ENCODE measurements around the gene DNAJC30. TPM values are rescaled to one million over a fixed set of nuclear protein-coding genes. Genes with fewer than 3 reads are reported as not detected.

DNAJC30 gene
- total RNA-seq, 4 donors from 2014 or later, result 3.4 to 6.1 (median 4.1) TPM

- TF ChIP-seq POLR2A (IDR thresholded peaks at IDR 0.05), result no peak
- TF ChIP-seq, protein P1, sequence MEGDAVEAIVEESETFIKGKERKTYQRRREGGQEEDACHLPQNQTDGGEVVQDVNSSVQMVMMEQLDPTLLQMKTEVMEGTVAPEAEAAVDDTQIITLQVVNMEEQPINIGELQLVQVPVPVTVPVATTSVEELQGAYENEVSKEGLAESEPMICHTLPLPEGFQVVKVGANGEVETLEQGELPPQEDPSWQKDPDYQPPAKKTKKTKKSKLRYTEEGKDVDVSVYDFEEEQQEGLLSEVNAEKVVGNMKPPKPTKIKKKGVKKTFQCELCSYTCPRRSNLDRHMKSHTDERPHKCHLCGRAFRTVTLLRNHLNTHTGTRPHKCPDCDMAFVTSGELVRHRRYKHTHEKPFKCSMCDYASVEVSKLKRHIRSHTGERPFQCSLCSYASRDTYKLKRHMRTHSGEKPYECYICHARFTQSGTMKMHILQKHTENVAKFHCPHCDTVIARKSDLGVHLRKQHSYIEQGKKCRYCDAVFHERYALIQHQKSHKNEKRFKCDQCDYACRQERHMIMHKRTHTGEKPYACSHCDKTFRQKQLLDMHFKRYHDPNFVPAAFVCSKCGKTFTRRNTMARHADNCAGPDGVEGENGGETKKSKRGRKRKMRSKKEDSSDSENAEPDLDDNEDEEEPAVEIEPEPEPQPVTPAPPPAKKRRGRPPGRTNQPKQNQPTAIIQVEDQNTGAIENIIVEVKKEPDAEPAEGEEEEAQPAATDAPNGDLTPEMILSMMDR (IDR thresholded peaks at IDR 0.05), result no peak
- H3K4me3 ChIP-seq (ENCODE audit: low read depth, poor library complexity, severe bottlenecking), result no peak overlapping the region
- intact Hi-C loops (cut with DNase I; ENCODE audit: low total_unique reads), result loop anchor here (10.0 kb wide), 1 partner anchor 181 kb away; no protein-coding TSS in a partner anchor
- DNase-seq (ENCODE audit: low spot score in 2 of 2), result no peak
- 41 to 61% methylated on average over 4 of the region's 4 CpGs for WGBS, 2 donors
Measured at GRCh38 chr7:73645643-73646174, 37.5 kb downstream of the DNAJC30 start.

DNA sequence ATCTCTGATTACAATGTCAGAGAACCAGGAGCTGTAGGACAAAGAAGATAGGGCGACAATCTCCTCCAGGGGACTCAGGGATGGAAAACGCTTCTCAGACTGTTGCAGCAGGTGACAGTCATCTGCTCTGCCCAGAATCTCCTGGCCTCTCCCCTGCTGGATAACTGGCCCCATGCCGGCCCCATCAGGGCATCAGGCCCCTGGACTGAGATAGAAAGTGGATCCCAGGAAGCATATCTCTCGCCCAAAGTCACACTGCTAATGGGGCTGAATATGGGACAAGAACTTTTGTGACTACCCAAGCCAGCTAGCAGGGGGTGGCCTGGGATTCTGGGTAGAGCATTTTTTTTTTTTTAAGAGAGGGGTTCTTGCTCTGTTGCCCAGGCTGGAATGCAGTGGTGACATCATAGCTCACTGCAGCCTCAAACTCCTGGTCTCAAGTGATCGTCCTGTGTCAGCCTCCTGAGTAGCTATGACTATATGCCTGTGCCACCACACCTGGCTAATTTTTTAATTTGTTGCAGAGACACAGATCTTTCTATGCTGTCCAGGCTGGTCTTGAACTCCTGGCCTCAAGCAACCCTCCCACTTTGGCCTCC, 38.5 kb downstream of the DNAJC30 start:
- TF ChIP-seq, protein P1 (IDR thresholded peaks at IDR 0.05), result no peak
- no peak for TF ChIP-seq POLR2A (IDR thresholded peaks at IDR 0.05)
- H3K4me3 ChIP-seq (ENCODE audit: low read depth, poor library complexity, severe bottlenecking), result no peak overlapping the region
- intact Hi-C loops (cut with DNase I; ENCODE audit: low total_unique reads), result loop anchor here (10.0 kb wide), 1 partner anchor 180 kb away; no protein-coding TSS in a partner anchor
- DNase-seq (ENCODE audit: low spot score in 2 of 2), result no peak
- WGBS, 2 donors, result 63 to 68% methylated on average over 5 of the region's 5 CpGs

- TF ChIP-seq POLR2A (IDR thresholded peaks at IDR 0.05), result no peak
- TF ChIP-seq, protein P1 (IDR thresholded peaks at IDR 0.05), result no peak
- 72 to 86% methylated on average over 2 of the region's 2 CpGs for WGBS, 2 donors
- no peak overlapping the region for H3K4me3 ChIP-seq (ENCODE audit: low read depth, poor library complexity, severe bottlenecking)
- no peak for DNase-seq (ENCODE audit: low spot score in 2 of 2)
- intact Hi-C loops (cut with DNase I; ENCODE audit: low total_unique reads), result loop anchor here (10.0 kb wide), 1 partner anchor 178 kb away; no protein-coding TSS in a partner anchor
Measured at GRCh38 chr7:73642834-73643233, 40.4 kb downstream of the DNAJC30 start.

GRCh38 chr7:73638911-73639310, 44.3 kb downstream of the DNAJC30 start:
- H3K4me3 ChIP-seq (ENCODE audit: low read depth, poor library complexity, severe bottlenecking), result no peak overlapping the region
- 73% methylated on average over 3 of the region's 3 CpGs for WGBS, 2 donors
- no peak for TF ChIP-seq POLR2A (IDR thresholded peaks at IDR 0.05)
- TF ChIP-seq, protein P1 (IDR thresholded peaks at IDR 0.05), result no peak
- no peak for DNase-seq (ENCODE audit: low spot score in 2 of 2)
- intact Hi-C loops (cut with DNase I; ENCODE audit: low total_unique reads), result no loop called here

GRCh38 chr7:73635428-73636200, 47.6 kb downstream of the DNAJC30 start:
- 86 to 91% methylated on average over 8 of the region's 8 CpGs for WGBS, 2 donors
- H3K4me3 ChIP-seq (ENCODE audit: low read depth, poor library complexity, severe bottlenecking), result no peak overlapping the region
- intact Hi-C loops (cut with DNase I; ENCODE audit: low total_unique reads), result no loop called here
- TF ChIP-seq POLR2A (IDR thresholded peaks at IDR 0.05), result no peak
- TF ChIP-seq, protein P1 (IDR thresholded peaks at IDR 0.05), result no peak
- no peak for DNase-seq (ENCODE audit: low spot score in 2 of 2)
